Endodermal cell (in vitro differentiated cells): ENCODE results near the gene RBM20. TPM values are rescaled to one million over a fixed set of nuclear protein-coding genes. Genes with fewer than 3 reads are reported as not detected.

ENCODE experiments used
- DNase-seq: peaks from one replicate; pipeline ENCODE4 v3.0.0-alpha.2; 2017
- H3K27ac ChIP-seq: 2 replicates; pipeline ENCODE4 v1.5.1; 2013; ENCODE audit warnings: mild to moderate bottlenecking, low read depth, low read length, moderate library complexity
- H3K27me3 ChIP-seq: 2 replicates; pipeline ENCODE4 v1.6.1; 2013; ENCODE audit warnings: mild to moderate bottlenecking, low read length, moderate library complexity; ENCODE audit not compliant: insufficient read depth, control insufficient read depth, poor library complexity, severe bottlenecking
- H3K36me3 ChIP-seq: 2 replicates; pipeline ENCODE4 v1.7.0; 2013; ENCODE audit warnings: mild to moderate bottlenecking, low read length, moderate library complexity; ENCODE audit not compliant: control insufficient read depth, insufficient read depth
- H3K4me1 ChIP-seq: one replicate; pipeline ENCODE4 v1.7.0; 2013; ENCODE audit warnings: low read length; ENCODE audit not compliant: control insufficient read depth, insufficient read depth
- H3K4me3 ChIP-seq: 2 replicates; pipeline ENCODE4 v1.5.1; 2013; ENCODE audit warnings: mild to moderate bottlenecking, low read length, moderate library complexity
- H3K9ac ChIP-seq: 2 replicates; pipeline ENCODE4 v1.6.1; 2013; ENCODE audit warnings: mild to moderate bottlenecking, low read length, moderate library complexity; ENCODE audit not compliant: poor library complexity, severe bottlenecking; ENCODE audit errors: extremely low read depth
- H3K9me3 ChIP-seq: 2 replicates; pipeline ENCODE4 v1.6.1; 2013; ENCODE audit warnings: mild to moderate bottlenecking, low read length, moderate library complexity; ENCODE audit not compliant: control insufficient read depth
- H3K27ac Mint-ChIP-seq: 2 replicates; pipeline ENCODE4 v1.8.0; 2020; ENCODE audit warnings: mixed read lengths
- H3K27me3 Mint-ChIP-seq: 2 replicates; pipeline ENCODE4 v1.8.0; 2021; ENCODE audit warnings: mild to moderate bottlenecking, mixed read lengths; ENCODE audit not compliant: insufficient read depth
- H3K36me3 Mint-ChIP-seq: 2 replicates; pipeline ENCODE4 v1.8.0; 2020; ENCODE audit warnings: low read depth, mixed read lengths
- H3K4me1 Mint-ChIP-seq: 2 replicates; pipeline ENCODE4 v1.8.0; 2020; ENCODE audit warnings: mixed read lengths
- H3K4me3 Mint-ChIP-seq: 2 replicates; pipeline ENCODE4 v1.8.0; 2020; ENCODE audit warnings: mild to moderate bottlenecking, moderate library complexity, mixed read lengths
- H3K9me3 Mint-ChIP-seq: 2 replicates; pipeline ENCODE4 v1.8.0; 2020; ENCODE audit warnings: mild to moderate bottlenecking, mixed read lengths
- WGBS, 2 experiments: methylation state at CpG; one replicate each; pipeline versions ENCODE4 v1.1.5 to v1.1.7; 2013; ENCODE audit warnings: missing lambda C conversion rate in 2 of 2, mixed read lengths in 1 of 2; ENCODE audit not compliant: insufficient coverage in 1 of 2, insufficient read length in 1 of 2; 5-methylcytosine and 5-hydroxymethylcytosine counted together
- total RNA-seq, 2 donors: library from RNA; stranded (reverse); fragmentation: NEBNext Ultra II Directional in 1 of 2; extraction: Animal tissue kit (Norgen Biotek cat#: 25700) in 1 of 2; gene quantifications; 2 replicates in 1 of 2; 3 replicates in 1 of 2; pipeline ENCODE4 v1.2.1, GENCODE V29; 2021
- TF ChIP-seq, protein P1 (sequence below): fragments of 200-600 bp; sonication (generic); conservative IDR thresholded peaks from 2 replicates; pipeline ENCODE4 v1.5.0; 2021; ENCODE audit warnings: antibody characterized with exemption, mild to moderate bottlenecking

The RBM20 gene
- total RNA-seq, 2 donors from 2014 or later: 6.2 to 7.0 TPM

GRCh38 chr10:110840225-110840922, 196.2 kb downstream of the RBM20 start:
- Mint-ChIP-seq H3K9me3 (no peaks in the 10 kb centered on the region), H3K27ac (no peak overlapping the region), H3K27me3 (no peaks in the 10 kb centered on the region), H3K4me3 (no peak overlapping the region), H3K36me3 (no peaks in the 10 kb centered on the region), H3K4me1 (peaks cover 22% of the 10 kb centered on the region)
- 88 to 91% methylated on average over 1 to 5 of the region's 5 CpGs for WGBS, 2 experiments
- no peaks in the 10 kb centered on the region for H3K27me3 ChIP-seq
- no peak overlapping the region for H3K4me3 ChIP-seq
- no peaks in the 10 kb centered on the region for H3K36me3 ChIP-seq
- TF ChIP-seq, protein P1, sequence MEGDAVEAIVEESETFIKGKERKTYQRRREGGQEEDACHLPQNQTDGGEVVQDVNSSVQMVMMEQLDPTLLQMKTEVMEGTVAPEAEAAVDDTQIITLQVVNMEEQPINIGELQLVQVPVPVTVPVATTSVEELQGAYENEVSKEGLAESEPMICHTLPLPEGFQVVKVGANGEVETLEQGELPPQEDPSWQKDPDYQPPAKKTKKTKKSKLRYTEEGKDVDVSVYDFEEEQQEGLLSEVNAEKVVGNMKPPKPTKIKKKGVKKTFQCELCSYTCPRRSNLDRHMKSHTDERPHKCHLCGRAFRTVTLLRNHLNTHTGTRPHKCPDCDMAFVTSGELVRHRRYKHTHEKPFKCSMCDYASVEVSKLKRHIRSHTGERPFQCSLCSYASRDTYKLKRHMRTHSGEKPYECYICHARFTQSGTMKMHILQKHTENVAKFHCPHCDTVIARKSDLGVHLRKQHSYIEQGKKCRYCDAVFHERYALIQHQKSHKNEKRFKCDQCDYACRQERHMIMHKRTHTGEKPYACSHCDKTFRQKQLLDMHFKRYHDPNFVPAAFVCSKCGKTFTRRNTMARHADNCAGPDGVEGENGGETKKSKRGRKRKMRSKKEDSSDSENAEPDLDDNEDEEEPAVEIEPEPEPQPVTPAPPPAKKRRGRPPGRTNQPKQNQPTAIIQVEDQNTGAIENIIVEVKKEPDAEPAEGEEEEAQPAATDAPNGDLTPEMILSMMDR: no peak
- no peaks in the 10 kb centered on the region for H3K9me3 ChIP-seq
- H3K4me1 ChIP-seq: peaks cover 6% of the 10 kb centered on the region
- DNase-seq: no peak
- no peak overlapping the region for H3K9ac ChIP-seq
- H3K27ac ChIP-seq: no peak overlapping the region

- H3K27me3 ChIP-seq: no peaks in the 10 kb centered on the region
- no peaks in the 10 kb centered on the region for H3K36me3 ChIP-seq
- Mint-ChIP-seq H3K4me3 (no peak overlapping the region), H3K9me3 (no peaks in the 10 kb centered on the region), H3K36me3 (no peaks in the 10 kb centered on the region), H3K27ac (no peak overlapping the region), H3K27me3 (no peaks in the 10 kb centered on the region), H3K4me1 (peaks cover 18% of the 10 kb centered on the region)
- no peaks in the 10 kb centered on the region for H3K9me3 ChIP-seq
- H3K9ac ChIP-seq: no peak overlapping the region
- TF ChIP-seq, protein P1: no peak
- 80 to 90% methylated on average over 2 to 3 of the region's 3 CpGs for WGBS, 2 experiments
- H3K27ac ChIP-seq: no peak overlapping the region
- H3K4me1 ChIP-seq: peaks cover under 1% of the 10 kb centered on the region
- H3K4me3 ChIP-seq: no peak overlapping the region
- no peak for DNase-seq
Measured at GRCh38 chr10:110840923-110841428, 196.8 kb downstream of the RBM20 start.

- 81 to 90% methylated on average over 6 to 9 of the region's 9 CpGs for WGBS, 2 experiments
- Mint-ChIP-seq H3K27me3 (no peaks in the 10 kb centered on the region), H3K36me3 (no peaks in the 10 kb centered on the region), H3K9me3 (no peaks in the 10 kb centered on the region), H3K4me1 (peaks cover 13% of the 10 kb centered on the region), H3K4me3 (no peak overlapping the region), H3K27ac (no peak overlapping the region)
- H3K9ac ChIP-seq: no peak overlapping the region
- H3K27me3 ChIP-seq: no peaks in the 10 kb centered on the region
- no peak overlapping the region for H3K27ac ChIP-seq
- no peak overlapping the region for H3K4me3 ChIP-seq
- H3K9me3 ChIP-seq: no peaks in the 10 kb centered on the region
- no peaks in the 10 kb centered on the region for H3K4me1 ChIP-seq
- no peaks in the 10 kb centered on the region for H3K36me3 ChIP-seq
- TF ChIP-seq, protein P1: no peak
- DNase-seq: no peak
Measured at GRCh38 chr10:110841767-110842267, 197.7 kb downstream of the RBM20 start.
